Suprapubic skin (tissue), 4 donors: ENCODE results near the gene ODAD4. TPM values are rescaled to one million over a fixed set of nuclear protein-coding genes. Genes with fewer than 3 reads are reported as not detected.

Experiments used
- DNase-seq, 2 donors: peaks; one replicate each; pipeline ENCODE4 v3.0.0-alpha.2; 2019; ENCODE audit warnings: low spot score in 2 of 2
- H3K27ac ChIP-seq: fragments of 200-600 bp; sonication (generic); one replicate; pipeline ENCODE4 v1.5.1; 2019
- H3K27me3 ChIP-seq: fragments of 200-600 bp; sonication (generic); one replicate; pipeline ENCODE4 v1.5.1; 2019
- H3K36me3 ChIP-seq: fragments of 200-600 bp; sonication (generic); one replicate; pipeline ENCODE4 v1.5.1; 2019
- H3K4me1 ChIP-seq: fragments of 200-600 bp; sonication (generic); one replicate; pipeline ENCODE4 v1.5.1; 2019
- H3K4me3 ChIP-seq: fragments of 200-600 bp; sonication (generic); one replicate; pipeline ENCODE4 v1.5.1; 2019; ENCODE audit warnings: mild to moderate bottlenecking
- H3K9me3 ChIP-seq: fragments of 200-600 bp; sonication (generic); one replicate; pipeline ENCODE4 v1.5.1; 2019
- EP300 ChIP-seq: sonication (generic); formaldehyde crosslinking; IDR thresholded peaks from one replicate; pipeline ENCODE4 v1.6.1; 2017; ENCODE audit warnings: antibody characterized with exemption
- POLR2A ChIP-seq, 2 donors: fragments of 450-650 bp; IDR thresholded peaks; one replicate each; pipeline ENCODE4 v1.6.1; 2017; ENCODE audit warnings: antibody characterized with exemption in 2 of 2, mild to moderate bottlenecking in 2 of 2, moderate library complexity in 2 of 2
- POLR2AphosphoS5 ChIP-seq, 3 donors: sonication (generic); formaldehyde crosslinking; IDR thresholded peaks; one replicate each; pipeline ENCODE4 v1.6.1; 2017; ENCODE audit warnings: antibody characterized with exemption in 3 of 3
- WGBS: methylation state at CpG from one replicate; pipeline ENCODE4 v1.1.5; 2018; 5-methylcytosine and 5-hydroxymethylcytosine counted together
- total RNA-seq, 4 donors: library from RNA; depleted of rRNA; stranded (reverse); fragments of >200 nt; gene quantifications; one replicate each; pipeline ENCODE4 v1.1.0, GENCODE V29; 2016
- TF ChIP-seq, protein P1 (sequence below), 2 donors: fragments of 200-600 bp in 1 of 2; fragments of 450-650 bp in 1 of 2; sonication (generic) in 1 of 2; IDR thresholded peaks; one replicate each; pipeline ENCODE4 v1.5.1; 2016 to 2019; ENCODE audit warnings: antibody characterized with exemption in 2 of 2, mild to moderate bottlenecking in 1 of 2, moderate library complexity in 1 of 2

The ODAD4 gene
- total RNA-seq, 4 donors from 2014 or later, result 0.42 to 1.9 (median 1.3) TPM; not detected in 1

DNA sequence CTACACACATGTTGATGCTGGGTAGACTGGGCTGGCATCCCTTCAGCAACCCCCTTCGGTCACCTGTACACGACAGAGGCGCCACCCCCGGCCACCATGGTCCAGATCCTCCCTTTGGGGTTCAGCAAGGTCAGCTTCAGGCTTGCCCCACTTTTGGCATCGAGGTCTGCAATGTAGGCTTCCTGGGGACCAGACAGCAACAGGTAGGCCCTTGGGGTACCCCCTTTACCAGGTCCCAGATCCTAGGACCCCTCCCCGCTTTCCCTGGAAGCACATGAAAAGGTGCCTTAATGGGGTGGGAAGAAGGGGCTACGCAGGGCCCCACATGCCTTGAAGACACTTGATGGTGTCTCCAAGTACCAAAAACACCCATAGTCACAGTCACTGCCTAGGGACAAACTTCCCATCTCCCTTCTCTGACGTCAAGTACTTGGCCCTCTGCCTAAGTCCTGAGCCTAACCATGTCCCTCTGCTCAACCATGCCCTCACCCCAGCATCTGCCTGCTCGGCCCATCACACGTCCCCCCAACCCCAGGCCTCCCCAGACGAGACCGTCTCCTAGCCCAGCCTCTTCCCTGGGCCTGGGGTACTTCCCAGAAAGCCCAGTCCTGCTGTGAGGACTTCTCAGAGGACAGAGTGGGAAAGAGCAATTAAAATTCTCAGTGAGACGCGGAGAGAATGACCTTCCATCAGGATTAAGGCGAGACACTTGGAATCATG is 23.8 kb upstream of the ODAD4 start:
- TF ChIP-seq, protein P1, sequence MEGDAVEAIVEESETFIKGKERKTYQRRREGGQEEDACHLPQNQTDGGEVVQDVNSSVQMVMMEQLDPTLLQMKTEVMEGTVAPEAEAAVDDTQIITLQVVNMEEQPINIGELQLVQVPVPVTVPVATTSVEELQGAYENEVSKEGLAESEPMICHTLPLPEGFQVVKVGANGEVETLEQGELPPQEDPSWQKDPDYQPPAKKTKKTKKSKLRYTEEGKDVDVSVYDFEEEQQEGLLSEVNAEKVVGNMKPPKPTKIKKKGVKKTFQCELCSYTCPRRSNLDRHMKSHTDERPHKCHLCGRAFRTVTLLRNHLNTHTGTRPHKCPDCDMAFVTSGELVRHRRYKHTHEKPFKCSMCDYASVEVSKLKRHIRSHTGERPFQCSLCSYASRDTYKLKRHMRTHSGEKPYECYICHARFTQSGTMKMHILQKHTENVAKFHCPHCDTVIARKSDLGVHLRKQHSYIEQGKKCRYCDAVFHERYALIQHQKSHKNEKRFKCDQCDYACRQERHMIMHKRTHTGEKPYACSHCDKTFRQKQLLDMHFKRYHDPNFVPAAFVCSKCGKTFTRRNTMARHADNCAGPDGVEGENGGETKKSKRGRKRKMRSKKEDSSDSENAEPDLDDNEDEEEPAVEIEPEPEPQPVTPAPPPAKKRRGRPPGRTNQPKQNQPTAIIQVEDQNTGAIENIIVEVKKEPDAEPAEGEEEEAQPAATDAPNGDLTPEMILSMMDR (IDR thresholded peaks at IDR 0.05), result no peak
- TF ChIP-seq EP300, result no peak
- no peak for TF ChIP-seq POLR2AphosphoS5 (IDR thresholded peaks at IDR 0.05)

DNA sequence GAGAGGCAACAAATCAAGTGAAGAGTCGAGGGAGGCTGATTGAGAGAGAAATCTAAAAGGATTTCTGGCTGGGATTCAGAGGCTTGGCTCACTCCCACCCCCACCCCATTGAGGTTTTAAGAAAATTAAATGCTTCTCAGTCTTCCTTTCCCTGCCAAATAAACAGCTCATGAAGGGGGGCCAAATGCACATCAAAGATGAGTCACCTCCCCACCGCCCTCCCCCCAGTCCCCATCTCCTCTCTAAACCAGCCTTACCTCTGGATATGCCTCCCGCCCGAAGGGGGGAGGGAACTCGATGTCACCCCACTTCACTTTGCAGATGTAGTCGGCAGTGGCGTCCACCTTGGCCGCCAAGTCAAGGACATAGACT is 23.2 kb upstream of the ODAD4 start:
- TF ChIP-seq, protein P1 (IDR thresholded peaks at IDR 0.05), result no peak
- no peak for TF ChIP-seq POLR2A (IDR thresholded peaks at IDR 0.05)
- TF ChIP-seq EP300, result no peak

More for the DNA sequence above, 23.8 kb upstream of the ODAD4 start:
- Histone ChIP-seq H3K27me3 (no peaks in the 10 kb centered on the region), H3K9me3 (no peaks in the 10 kb centered on the region), H3K27ac (no peak overlapping the region), H3K4me3 (no peak overlapping the region), H3K36me3 (peaks cover 93% of the 10 kb centered on the region), H3K4me1 (no peaks in the 10 kb centered on the region)
- DNase-seq, result no peak
- 91% methylated on average over 7 of the region's 15 CpGs for WGBS

DNA sequence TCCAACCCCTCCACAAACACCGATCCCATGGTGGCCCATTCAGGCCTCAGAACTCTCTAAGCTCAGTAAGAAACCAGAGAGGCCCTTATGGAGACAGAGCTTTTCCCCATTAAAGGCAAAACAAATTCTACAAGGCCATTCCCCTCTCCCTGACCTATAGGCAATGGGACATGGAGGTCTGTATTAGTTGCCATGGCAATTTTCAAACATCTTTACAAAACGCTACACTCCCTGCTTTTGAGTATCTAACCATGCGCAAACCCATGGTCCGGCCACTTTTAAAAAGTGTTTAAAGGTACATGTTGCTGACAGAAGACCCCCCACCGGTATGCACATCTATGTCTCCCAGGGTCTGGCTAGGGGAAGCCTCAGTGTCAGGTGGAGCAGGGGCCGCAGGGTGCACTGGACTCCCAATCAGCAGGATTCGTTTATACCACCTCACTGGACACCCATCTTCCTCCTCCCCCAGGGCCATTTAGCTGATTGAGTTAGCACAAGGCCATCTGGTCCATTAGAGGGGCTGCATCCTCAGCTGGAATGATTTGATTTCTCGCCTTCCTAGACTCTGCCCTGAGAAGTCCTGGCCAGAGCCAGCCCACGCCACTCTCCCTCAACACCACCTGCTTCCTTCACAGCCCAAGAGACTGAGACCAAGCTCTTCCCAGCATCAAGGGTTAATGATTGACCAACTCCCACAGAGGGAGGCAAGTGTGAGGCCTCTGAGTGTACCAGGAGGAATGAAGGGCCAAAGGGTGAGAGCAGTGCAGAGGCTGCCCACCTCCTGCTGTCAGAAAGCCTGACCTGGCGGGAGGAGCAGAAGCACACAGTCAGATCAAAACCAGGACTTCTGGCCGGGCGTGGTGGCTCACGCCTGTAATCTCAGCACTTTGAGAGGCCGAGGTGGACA is 22.5 kb upstream of the ODAD4 start:
- H3K36me3 ChIP-seq, result peaks cover 93% of the 10 kb centered on the region
- H3K9me3 ChIP-seq, result no peaks in the 10 kb centered on the region
- no peak for DNase-seq
- TF ChIP-seq POLR2AphosphoS5 (IDR thresholded peaks at IDR 0.05) (no peak), EP300 (no peak), POLR2A (IDR thresholded peaks at IDR 0.05) (no peak)
- TF ChIP-seq, protein P1 (IDR thresholded peaks at IDR 0.05), result no peak
- H3K4me1 ChIP-seq, result no peaks in the 10 kb centered on the region
- H3K27ac ChIP-seq, result no peak overlapping the region
- WGBS, result 93% methylated on average over 12 of the region's 14 CpGs
- no peak overlapping the region for H3K4me3 ChIP-seq
- H3K27me3 ChIP-seq, result no peaks in the 10 kb centered on the region

More for the DNA sequence above, 23.2 kb upstream of the ODAD4 start:
- DNase-seq, result no peak
- Histone ChIP-seq H3K27ac (no peak overlapping the region), H3K9me3 (no peaks in the 10 kb centered on the region), H3K4me1 (no peaks in the 10 kb centered on the region), H3K27me3 (no peaks in the 10 kb centered on the region), H3K4me3 (no peak overlapping the region), H3K36me3 (peaks cover 93% of the 10 kb centered on the region)
- 84% methylated on average over 8 of the region's 8 CpGs for WGBS

DNA sequence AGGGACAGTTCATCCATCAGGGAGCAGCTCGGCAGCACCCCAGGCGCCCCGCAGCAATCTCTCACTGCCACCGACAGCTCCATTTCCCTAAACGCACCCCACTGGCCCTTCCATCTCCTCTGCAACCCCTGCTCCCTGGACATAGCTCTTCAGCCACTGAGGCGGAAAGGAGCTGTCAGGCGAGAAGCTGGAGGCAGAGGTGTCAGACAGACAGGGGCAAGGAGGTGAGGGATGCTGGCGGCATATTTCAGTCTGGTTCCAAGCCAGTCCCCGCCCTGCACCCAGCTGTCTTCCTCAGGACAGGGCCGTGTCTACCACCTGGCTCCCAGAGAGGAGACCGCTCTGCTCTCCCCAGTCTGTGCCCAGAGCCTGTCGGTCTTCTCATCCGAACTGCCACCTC is 21.3 kb upstream of the ODAD4 start:
- WGBS, result 97% methylated on average over 13 of the region's 13 CpGs
- Histone ChIP-seq H3K27ac (no peak overlapping the region), H3K9me3 (no peaks in the 10 kb centered on the region), H3K4me3 (no peak overlapping the region), H3K27me3 (no peaks in the 10 kb centered on the region), H3K36me3 (peaks cover 96% of the 10 kb centered on the region), H3K4me1 (peaks cover 4% of the 10 kb centered on the region)
- TF ChIP-seq, protein P1 (IDR thresholded peaks at IDR 0.05), result no peak
- no peak for TF ChIP-seq POLR2A (IDR thresholded peaks at IDR 0.05)
- no peak for TF ChIP-seq POLR2AphosphoS5 (IDR thresholded peaks at IDR 0.05)
- TF ChIP-seq EP300, result no peak
- no peak for DNase-seq
